Smooth muscle cell (in vitro differentiated cells): ENCODE results near the gene TCAF1. TPM values are rescaled to one million over a fixed set of nuclear protein-coding genes. Genes with fewer than 3 reads are reported as not detected.

ENCODE experiments used
- DNase-seq: peaks from one replicate; lab custom pipeline; 2025; ENCODE audit not compliant: unreplicated experiment; lab: John Stamatoyannopoulos, UW
- H2AFZ ChIP-seq: fragments of 200-600 bp; sonication (generic); 2 replicates; pipeline ENCODE4 v1.6.0; 2016; ENCODE audit warnings: antibody characterized with exemption, low read depth, mild to moderate bottlenecking
- H3F3A ChIP-seq: fragments of 200-600 bp; sonication (generic); 2 replicates; pipeline ENCODE4 v1.6.0; 2017; ENCODE audit warnings: antibody characterized with exemption, low read depth
- H3K27ac ChIP-seq: fragments of 200-600 bp; sonication (generic); 2 replicates; pipeline ENCODE4 v1.5.1; 2016; ENCODE audit warnings: low read depth, mild to moderate bottlenecking
- H3K27me3 ChIP-seq: fragments of 200-600 bp; sonication (generic); 2 replicates; pipeline ENCODE4 v1.6.1; 2016; ENCODE audit warnings: low read depth, mild to moderate bottlenecking
- H3K36me3 ChIP-seq: fragments of 200-600 bp; sonication (generic); 2 replicates; pipeline ENCODE4 v1.5.1; 2016; ENCODE audit warnings: low read depth
- H3K4me1 ChIP-seq: fragments of 200-600 bp; sonication (generic); 2 replicates; pipeline ENCODE4 v1.5.1; 2016; ENCODE audit warnings: low read depth
- H3K4me2 ChIP-seq: fragments of 200-600 bp; sonication (generic); 2 replicates; pipeline ENCODE4 v1.6.0; 2016; ENCODE audit warnings: mild to moderate bottlenecking
- H3K4me3 ChIP-seq: fragments of 200-600 bp; sonication (generic); 2 replicates; pipeline ENCODE4 v1.5.1; 2016; ENCODE audit warnings: mild to moderate bottlenecking
- H3K79me2 ChIP-seq: fragments of 200-600 bp; sonication (generic); 2 replicates; pipeline ENCODE4 v1.6.0; 2016; ENCODE audit warnings: low read depth, mild to moderate bottlenecking
- H3K9ac ChIP-seq: fragments of 200-600 bp; sonication (generic); 2 replicates; pipeline ENCODE4 v1.6.0; 2016; ENCODE audit warnings: low read depth
- H3K9me3 ChIP-seq: fragments of 200-600 bp; sonication (generic); replicated peaks from 2 replicates; pipeline ENCODE4 v1.5.1; 2016; ENCODE audit warnings: low read depth
- H4K20me1 ChIP-seq: fragments of 200-600 bp; sonication (generic); 2 replicates; pipeline ENCODE4 v1.6.0; 2016; ENCODE audit warnings: low read depth
- WGBS: methylation state at CpG from one replicate; pipeline ENCODE4 v1.1.7; 2016; ENCODE audit warnings: low lambda C conversion rate; 5-methylcytosine and 5-hydroxymethylcytosine counted together
- polyA plus RNA-seq: library from polyadenylated mRNA; unstranded; fragments of >200 nt; fragmentation: Nextera tagmentation; extraction: Ambion mirVana; gene quantifications from 2 replicates; pipeline ENCODE4 v1.2.1, GENCODE V29; 2016
- total RNA-seq: library from RNA; depleted of rRNA; stranded (reverse); fragments of >200 nt; gene quantifications from 2 replicates; pipeline ENCODE4 v1.2.3, GENCODE V29; 2014
- TF ChIP-seq, protein P1 (sequence below): fragments of 200-600 bp; sonication (generic); IDR thresholded peaks from 2 replicates; pipeline ENCODE4 v1.5.1; 2017; ENCODE audit warnings: borderline replicate concordance, mild to moderate bottlenecking, antibody characterized with exemption; ENCODE audit not compliant: insufficient read depth, poor library complexity, severe bottlenecking

TCAF1 gene
- total and polyA plus RNA-seq, 2 experiments from 2014 or later: 147 to 177 TPM

DNA sequence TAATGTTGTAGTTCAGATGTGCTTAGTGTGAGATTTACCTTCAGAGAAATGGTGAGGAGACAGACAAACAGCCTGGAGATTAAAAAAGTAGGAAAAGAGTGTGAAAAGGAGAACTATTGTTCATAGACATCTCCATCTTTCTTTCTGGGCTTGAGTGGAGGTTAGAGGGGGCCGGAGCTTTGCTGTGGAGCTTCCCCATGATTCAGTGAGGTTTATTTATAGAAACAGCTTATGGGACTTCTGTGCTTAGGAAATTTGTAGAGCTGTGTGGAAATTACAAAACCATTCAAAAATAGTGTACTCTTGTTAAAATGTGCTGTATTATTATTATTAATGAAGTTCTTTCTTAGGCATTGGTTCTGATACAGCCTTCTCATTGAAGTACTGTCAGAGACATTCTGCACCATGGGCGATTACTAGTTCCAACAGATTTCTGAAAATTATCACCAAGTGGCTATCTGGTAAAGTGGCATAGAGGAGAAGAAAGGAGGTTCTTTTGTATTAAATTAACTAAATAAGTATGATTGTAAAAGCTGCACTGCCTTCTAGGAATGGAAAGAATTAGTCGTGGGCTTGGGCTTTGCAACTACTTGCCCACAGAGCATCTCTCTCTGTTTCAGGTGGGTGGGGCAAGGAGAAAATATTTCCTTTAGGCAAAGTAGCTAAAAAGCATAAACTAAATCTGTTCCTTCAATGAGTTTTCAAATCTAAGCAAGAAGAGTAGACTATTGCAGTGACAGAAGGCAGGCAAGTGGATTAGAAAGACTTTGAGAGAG, 8.7 kb upstream of the TCAF1 start:
- Histone ChIP-seq H3K36me3 (no peaks in the 10 kb centered on the region), H4K20me1 (no peaks in the 10 kb centered on the region), H3F3A (peaks cover 16% of the 10 kb centered on the region), H3K79me2 (no peaks in the 10 kb centered on the region), H3K4me3 (no peak overlapping the region), H3K4me1 (peaks cover 7% of the 10 kb centered on the region), H3K9me3 (no peaks in the 10 kb centered on the region), H3K27ac (peak overlapping the region; percentile 69), H3K4me2 (peak overlapping the region; percentile 75), H3K9ac (no peak overlapping the region), H3K27me3 (no peaks in the 10 kb centered on the region), H2AFZ (peak overlapping the region; percentile 92)
- WGBS: 43% methylated on average over 3 of the region's 3 CpGs
- TF ChIP-seq, protein P1, sequence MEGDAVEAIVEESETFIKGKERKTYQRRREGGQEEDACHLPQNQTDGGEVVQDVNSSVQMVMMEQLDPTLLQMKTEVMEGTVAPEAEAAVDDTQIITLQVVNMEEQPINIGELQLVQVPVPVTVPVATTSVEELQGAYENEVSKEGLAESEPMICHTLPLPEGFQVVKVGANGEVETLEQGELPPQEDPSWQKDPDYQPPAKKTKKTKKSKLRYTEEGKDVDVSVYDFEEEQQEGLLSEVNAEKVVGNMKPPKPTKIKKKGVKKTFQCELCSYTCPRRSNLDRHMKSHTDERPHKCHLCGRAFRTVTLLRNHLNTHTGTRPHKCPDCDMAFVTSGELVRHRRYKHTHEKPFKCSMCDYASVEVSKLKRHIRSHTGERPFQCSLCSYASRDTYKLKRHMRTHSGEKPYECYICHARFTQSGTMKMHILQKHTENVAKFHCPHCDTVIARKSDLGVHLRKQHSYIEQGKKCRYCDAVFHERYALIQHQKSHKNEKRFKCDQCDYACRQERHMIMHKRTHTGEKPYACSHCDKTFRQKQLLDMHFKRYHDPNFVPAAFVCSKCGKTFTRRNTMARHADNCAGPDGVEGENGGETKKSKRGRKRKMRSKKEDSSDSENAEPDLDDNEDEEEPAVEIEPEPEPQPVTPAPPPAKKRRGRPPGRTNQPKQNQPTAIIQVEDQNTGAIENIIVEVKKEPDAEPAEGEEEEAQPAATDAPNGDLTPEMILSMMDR: no peak
- DNase-seq: no peak

DNA sequence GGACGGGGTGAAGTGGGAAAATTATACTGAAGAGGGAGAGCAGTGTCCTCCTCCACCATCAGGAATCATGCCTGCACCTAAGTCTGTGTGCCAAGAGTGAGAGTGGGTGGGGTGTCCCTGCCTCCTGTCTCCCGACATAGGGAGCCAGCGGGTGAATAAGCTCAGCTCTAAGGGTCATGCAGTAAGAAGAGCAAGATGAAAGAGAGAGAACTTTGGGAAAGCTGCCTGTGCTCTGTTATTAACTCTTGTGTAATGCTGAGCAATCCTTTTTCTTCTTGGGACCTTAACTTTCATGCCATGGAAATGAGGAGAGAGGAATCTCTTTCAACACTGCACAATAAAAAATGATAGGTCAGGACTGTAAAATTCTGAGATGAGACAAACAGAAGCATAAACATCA, 7.9 kb upstream of the TCAF1 start:
- Histone ChIP-seq H3K9ac (no peak overlapping the region), H3K36me3 (no peaks in the 10 kb centered on the region), H3K79me2 (no peaks in the 10 kb centered on the region), H3K4me2 (peak overlapping the region; percentile 75), H3K9me3 (no peaks in the 10 kb centered on the region), H4K20me1 (no peaks in the 10 kb centered on the region), H3K27ac (peak overlapping the region; percentile 69), H3K4me1 (peaks cover 7% of the 10 kb centered on the region), H3F3A (peaks cover 16% of the 10 kb centered on the region), H3K4me3 (no peak overlapping the region), H3K27me3 (no peaks in the 10 kb centered on the region), H2AFZ (peak overlapping the region; percentile 92)
- DNase-seq: no peak
- WGBS: 55% methylated on average over 3 of the region's 3 CpGs
- TF ChIP-seq, protein P1: no peak

DNA sequence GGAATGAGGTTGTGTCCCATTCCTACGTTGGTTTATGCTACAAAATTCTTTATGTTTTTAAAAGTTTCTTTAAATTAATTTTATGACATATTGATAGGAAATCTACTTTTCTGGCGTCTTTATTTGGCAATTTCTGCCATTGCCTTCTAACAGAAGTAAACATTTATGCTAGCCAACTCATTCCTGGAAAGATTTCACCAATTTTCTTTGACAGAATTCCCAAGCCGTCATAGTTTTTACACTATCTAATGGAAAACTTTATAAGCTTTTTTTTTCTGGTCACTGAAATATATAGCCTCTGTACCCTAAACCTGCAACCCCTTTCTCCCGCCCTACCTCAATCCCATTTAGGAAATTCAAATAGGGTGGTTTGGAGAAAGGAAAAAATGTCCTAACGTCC, 6.1 kb upstream of the TCAF1 start:
- Histone ChIP-seq H3K36me3 (no peaks in the 10 kb centered on the region), H3K9me3 (no peaks in the 10 kb centered on the region), H3K79me2 (no peaks in the 10 kb centered on the region), H3F3A (peaks cover 16% of the 10 kb centered on the region), H3K4me1 (peaks cover 7% of the 10 kb centered on the region), H3K4me2 (no peak overlapping the region), H3K9ac (no peak overlapping the region), H4K20me1 (no peaks in the 10 kb centered on the region), H3K4me3 (no peak overlapping the region), H2AFZ (no peak overlapping the region), H3K27me3 (no peaks in the 10 kb centered on the region), H3K27ac (no peak overlapping the region)
- 88% methylated on average over 5 of the region's 5 CpGs for WGBS
- TF ChIP-seq, protein P1: no peak
- no peak for DNase-seq

DNA sequence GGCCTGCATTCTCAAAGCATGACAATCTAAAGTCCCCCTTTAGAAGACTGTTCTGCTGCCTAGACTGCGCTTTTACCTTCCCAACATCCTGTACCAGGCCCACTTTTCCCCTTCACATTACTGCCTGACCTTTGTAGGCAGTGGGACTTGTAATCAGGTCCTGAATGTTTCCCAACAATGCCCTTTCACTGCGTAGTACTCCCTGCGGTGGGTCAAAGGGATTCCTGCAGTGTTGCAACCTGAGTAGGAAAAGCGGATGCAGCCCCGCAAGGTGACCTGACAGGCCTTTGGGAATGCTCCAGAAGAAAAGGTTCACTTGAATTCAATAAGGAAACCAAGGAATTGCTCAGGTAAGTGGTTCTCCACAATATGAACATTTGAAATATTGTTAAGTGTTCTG, 4.9 kb upstream of the TCAF1 start:
- TF ChIP-seq, protein P1: no peak
- Histone ChIP-seq H3K4me2 (no peak overlapping the region), H2AFZ (no peak overlapping the region), H3K9me3 (no peaks in the 10 kb centered on the region), H3F3A (peaks cover 16% of the 10 kb centered on the region), H4K20me1 (no peaks in the 10 kb centered on the region), H3K9ac (no peak overlapping the region), H3K4me3 (no peak overlapping the region), H3K27me3 (no peaks in the 10 kb centered on the region), H3K4me1 (peaks cover 7% of the 10 kb centered on the region), H3K79me2 (no peaks in the 10 kb centered on the region), H3K36me3 (no peaks in the 10 kb centered on the region), H3K27ac (no peak overlapping the region)
- WGBS: 80% methylated on average over 5 of the region's 5 CpGs
- DNase-seq: no peak
